ENCODE data around the gene RNF135. TPM values are rescaled to one million over a fixed set of nuclear protein-coding genes. Genes with fewer than 3 reads are reported as not detected.
"Not testable (repeated sequence)": the region's sequence is repeated elsewhere in the genome, so short reads cannot be mapped to it uniquely, and the experiment has no call there.

RNF135 gene
- total RNA-seq, 4 donors from 2014 or later = 24.8 to 37.2 (median 31.7) TPM

- no peaks in the 10 kb centered on the region for H3K9me3 ChIP-seq
- H3K4me1 ChIP-seq = peaks cover 0 to 6% of the 10 kb centered on the region in 2 donors
- H3K4me3 ChIP-seq (replicated peaks in 1 of 3) = no peak overlapping the region
- DNase-seq = no peak
- intact Hi-C loops (cut with DNase I) = no loop called here
- no peaks in the 10 kb centered on the region for H3K36me3 ChIP-seq
- no peak overlapping the region for H3K27ac ChIP-seq
- WGBS, 2 donors = 88 to 95% methylated on average over 3 of the region's 3 CpGs
- H3K27me3 ChIP-seq = no peaks in the 10 kb centered on the region
- no peak for TF ChIP-seq CTCF (IDR thresholded peaks at IDR 0.05)
- no peak for TF ChIP-seq POLR2A (IDR thresholded peaks at IDR 0.05)
Measured at GRCh38 chr17:30965686-30966085, 5.2 kb upstream of the RNF135 start.

DNA sequence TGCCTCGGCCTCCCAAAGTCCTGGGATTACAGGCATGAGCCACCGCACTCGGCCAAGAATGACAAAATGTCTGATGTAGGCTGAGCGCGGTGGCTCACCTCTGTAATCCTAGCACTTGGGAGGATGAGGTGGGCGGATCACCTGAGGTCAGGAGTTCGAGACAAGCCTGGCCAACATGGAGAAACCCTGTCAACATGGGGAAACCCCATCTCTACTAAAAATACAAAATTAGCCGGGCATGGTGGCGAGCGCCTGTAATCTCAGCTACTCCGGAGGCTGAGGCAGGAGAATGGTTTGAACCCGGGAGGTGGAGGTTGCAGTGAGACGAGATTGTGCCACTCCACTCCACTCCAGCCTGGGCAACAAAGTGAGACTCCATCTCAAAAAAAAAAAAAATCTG, 2.9 kb upstream of the RNF135 start:
- DNase-seq; intact Hi-C loops (cut with DNase I); H3K9me3 ChIP-seq; H3K4me3 ChIP-seq (replicated peaks in 1 of 3); H3K36me3 ChIP-seq; H3K27me3 ChIP-seq: not testable (repeated sequence)
- Histone ChIP-seq H3K27ac (peak overlapping the region in 1 of 3 donors; percentile 50), H3K4me1 (peaks cover 0 to 17% of the 10 kb centered on the region in 2 donors)
- 93 to 94% methylated on average over 13 of the region's 13 CpGs for WGBS, 2 donors

DNA sequence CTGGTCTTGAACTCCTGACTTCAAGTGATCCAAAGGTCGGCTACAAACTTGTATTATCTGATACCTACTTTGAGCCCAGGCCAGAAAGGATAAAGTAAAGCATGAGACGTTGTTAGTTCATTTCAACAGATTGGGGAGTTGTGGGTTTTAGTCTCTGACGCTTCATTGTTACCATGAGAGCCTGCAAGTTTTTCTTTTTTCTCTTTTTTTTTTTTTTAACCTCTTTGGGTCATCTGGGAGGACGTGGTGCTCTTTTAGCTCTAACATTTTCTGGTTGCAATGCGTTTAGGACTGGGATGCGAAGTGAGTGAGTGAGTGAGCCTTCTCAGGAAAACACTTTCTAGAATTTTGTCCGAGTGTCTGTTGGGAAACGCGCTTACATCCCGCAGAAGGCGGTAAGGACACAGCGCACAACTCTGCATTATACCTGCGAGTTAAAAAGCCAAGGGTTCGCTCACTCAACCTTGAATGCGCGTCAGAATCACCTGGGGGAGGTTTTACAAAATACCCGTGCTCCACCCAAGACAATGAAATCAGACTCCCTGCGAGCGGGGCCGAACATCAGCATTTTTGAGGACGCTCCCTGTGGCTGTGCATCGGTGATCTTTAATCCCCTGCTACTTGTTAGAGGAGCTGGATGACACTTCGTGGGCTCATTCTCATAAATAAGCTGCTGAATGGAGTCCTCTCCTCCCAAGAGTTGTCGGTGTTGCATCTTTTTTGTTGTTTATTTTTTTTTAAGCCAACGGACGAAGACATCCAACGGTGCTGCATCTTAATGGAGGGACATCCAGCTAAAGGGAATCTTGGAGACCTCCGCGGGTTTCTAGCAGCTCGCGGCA, 629 bp upstream of the RNF135 start:
- DNase-seq = peak; percentile 53 to 64
- Histone ChIP-seq H3K4me3 (replicated peaks in 1 of 3) (peak overlapping the region; percentile 7 to 83 (median 63)), H3K36me3 (no peaks in the 10 kb centered on the region), H3K9me3 (no peaks in the 10 kb centered on the region), H3K27me3 (no peaks in the 10 kb centered on the region), H3K27ac (peak overlapping the region; percentile 79 to 95 (median 88)), H3K4me1 (peaks cover 6 to 25% of the 10 kb centered on the region in 2 donors)
- 8 to 15% methylated on average over 31 of the region's 31 CpGs for WGBS, 2 donors
- TF ChIP-seq CTCF (IDR thresholded peaks at IDR 0.05) (no peak), POLR2A (IDR thresholded peaks at IDR 0.05) (no peak)
- intact Hi-C loops (cut with DNase I) = no loop called here

DNA sequence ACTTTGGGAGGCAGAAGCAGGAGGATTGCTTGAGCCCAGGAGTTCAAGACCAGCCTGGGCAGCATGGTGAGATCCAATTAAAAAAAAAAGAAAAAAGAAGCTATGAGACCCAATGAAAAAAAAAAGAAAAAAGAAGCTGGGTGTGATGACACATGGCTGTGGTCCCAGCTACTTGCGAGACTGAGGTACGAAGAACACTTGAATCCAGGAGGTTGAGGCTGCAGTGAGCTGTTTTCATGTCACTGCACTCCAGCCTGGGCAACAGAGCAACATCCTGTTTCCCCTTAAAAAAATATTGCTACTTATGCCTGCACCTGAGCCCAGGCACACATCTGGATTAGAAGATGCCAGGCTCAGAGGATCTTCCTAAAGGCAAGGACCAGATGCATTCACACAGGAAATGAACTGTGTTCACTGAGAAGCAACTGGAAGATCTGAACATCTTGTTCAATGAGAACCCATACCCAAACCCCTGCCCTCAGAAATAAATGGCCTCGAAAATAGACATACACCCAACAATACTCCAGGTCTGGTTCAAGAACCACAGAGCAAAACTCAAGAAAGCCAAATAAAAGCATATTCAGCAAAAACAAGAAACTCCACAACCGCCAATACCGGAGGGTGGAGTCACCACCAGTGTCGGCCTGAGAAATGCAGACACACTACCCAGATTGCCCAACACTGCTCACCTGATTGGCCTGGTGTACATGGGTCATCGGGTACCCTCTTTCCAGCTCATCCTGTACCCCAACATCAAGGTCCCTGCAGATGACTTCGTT, 4.4 kb downstream of the RNF135 start:
- Histone ChIP-seq H3K27me3 (no peaks in the 10 kb centered on the region), H3K27ac (no peak overlapping the region), H3K4me3 (replicated peaks in 1 of 3) (no peak overlapping the region), H3K36me3 (no peaks in the 10 kb centered on the region), H3K9me3 (no peaks in the 10 kb centered on the region), H3K4me1 (peaks cover 11 to 25% of the 10 kb centered on the region in 2 donors)
- TF ChIP-seq CTCF (IDR thresholded peaks at IDR 0.05) (no peak), POLR2A (IDR thresholded peaks at IDR 0.05) (no peak)
- no peak for DNase-seq
- 92 to 97% methylated on average over 8 of the region's 8 CpGs for WGBS, 2 donors
- intact Hi-C loops (cut with DNase I) = no loop called here

DNA sequence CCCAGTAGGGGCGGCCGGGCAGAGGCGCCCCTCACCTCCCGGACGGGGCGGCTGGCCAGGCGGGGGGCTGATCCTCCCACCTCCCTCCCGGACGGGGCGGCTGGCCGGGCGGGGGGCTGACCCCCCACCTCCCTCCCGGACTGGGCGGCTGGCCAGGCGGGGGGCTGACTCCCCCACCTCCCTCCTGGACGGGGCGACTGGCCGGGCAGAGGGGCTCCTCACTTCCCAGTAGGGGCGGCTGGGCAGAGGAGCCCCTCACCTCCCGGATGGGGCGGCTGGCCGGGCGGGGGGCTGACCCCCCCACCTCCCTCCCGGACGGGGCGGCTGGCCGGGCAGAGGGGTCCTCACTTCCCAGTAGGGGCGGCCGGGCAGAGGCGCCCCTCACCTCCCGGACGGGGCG, 9.1 kb downstream of the RNF135 start:
- H3K9me3 ChIP-seq; intact Hi-C loops (cut with DNase I); H3K4me3 ChIP-seq (replicated peaks in 1 of 3); H3K36me3 ChIP-seq; H3K27ac ChIP-seq; H3K27me3 ChIP-seq; DNase-seq: not testable (repeated sequence)
- WGBS, 2 donors = no CpG with 5 or more reads among the region's 33 CpGs
- H3K4me1 ChIP-seq = peaks cover 8 to 11% of the 10 kb centered on the region in 2 donors
